NCI-H2171 (cell line): ENCODE data around the gene ATL1.
"Not testable (repeated sequence)": the region's sequence is repeated elsewhere in the genome, so short reads cannot be mapped to it uniquely, and the experiment has no call there.

ENCODE experiments used
- DNase-seq: peaks from one replicate; lab custom pipeline; 2025; lab: John Stamatoyannopoulos, UW

ATL1 gene

GRCh38 chr14:50602035-50602434, 42.1 kb downstream of the ATL1 start:
- DNase-seq = no peak

GRCh38 chr14:50603565-50603964, 43.6 kb downstream of the ATL1 start:
- no peak for DNase-seq

GRCh38 chr14:50605766-50606165, 45.8 kb downstream of the ATL1 start:
- DNase-seq = no peak

GRCh38 chr14:50606468-50606867, 46.5 kb downstream of the ATL1 start:
- DNase-seq = no peak

DNA sequence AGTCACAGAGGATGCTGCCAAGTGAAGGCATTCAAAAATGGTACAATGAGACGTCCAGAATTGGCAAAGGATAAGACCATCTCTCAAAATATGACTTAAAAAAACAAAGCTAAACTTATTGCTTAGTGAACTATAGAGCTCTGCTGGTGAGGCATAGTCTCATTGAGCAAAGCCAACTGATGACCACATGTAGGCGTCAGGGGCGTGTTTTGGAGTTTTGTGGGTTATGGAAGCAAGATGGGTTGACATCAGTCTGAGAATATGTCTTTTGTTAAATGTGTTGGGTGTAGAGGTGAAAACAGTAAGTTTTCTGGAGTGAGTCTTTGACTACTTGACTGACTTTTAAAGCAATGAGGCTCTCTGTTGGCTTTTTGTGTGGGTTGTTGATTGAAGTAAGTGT, 47.2 kb downstream of the ATL1 start:
- no peak for DNase-seq

DNA sequence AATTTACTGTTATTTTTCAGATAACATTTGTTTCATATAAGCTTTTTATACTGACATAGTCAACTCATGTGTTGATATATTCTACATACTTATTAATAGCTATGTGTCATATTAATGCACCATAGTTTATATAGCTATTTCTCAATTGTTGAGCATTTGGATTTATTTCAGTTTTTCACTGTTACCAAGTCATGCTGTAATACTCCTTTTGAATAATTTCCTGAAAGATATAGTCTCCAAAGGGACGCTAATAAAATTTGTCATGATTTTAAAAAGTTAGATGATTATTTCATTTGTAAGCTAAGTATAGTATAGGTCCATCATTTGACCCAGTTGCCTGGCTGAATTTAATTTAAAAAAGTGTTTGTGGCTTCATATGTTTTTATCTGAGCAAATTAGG, 47.8 kb downstream of the ATL1 start:
- DNase-seq = no peak

DNA sequence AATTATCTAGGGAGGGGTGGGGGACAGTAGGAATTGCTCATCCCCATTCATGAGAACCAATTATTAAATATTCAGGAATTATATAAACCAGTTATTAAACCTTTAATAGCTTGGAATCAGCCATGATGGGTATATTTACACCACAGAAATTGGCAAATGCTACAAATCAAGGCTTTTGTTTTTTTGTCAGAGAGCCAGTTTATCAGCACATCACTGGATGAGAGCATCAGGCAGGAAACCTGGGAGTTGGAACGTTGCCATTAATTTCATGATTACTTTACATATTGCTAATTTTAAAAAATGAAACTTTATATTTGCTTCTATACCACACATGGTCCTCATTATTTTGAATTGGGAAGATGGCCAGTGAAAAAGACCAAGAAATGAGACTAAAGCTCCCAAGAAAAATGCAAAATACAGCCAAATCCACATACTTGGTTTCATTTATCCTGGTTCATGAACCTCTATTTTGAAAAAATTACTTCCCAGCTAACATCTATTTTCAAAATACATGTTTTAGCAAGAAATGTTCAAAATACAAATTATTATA, 48.4 kb downstream of the ATL1 start:
- DNase-seq = no peak

GRCh38 chr14:50610465-50610864, 50.5 kb downstream of the ATL1 start:
- DNase-seq = no peak

DNA sequence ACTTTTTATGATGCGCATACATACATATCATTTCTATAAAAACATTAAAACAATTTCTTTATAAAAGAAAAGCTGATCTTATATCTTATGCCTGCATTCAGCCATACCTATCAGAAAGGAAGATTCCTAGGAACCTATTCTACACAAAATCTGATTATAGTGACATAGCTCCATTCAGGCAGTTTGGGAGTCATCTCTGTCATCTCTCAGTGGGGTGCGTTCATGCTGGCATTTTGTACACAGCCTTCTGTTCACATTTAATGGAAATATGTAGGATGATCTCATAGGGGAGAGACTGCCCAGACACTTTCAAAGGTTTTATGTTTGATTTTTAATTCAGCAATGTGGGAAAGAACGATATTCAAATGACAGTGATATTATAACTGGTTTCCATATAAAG, 52.9 kb downstream of the ATL1 start:
- DNase-seq = no peak

DNA sequence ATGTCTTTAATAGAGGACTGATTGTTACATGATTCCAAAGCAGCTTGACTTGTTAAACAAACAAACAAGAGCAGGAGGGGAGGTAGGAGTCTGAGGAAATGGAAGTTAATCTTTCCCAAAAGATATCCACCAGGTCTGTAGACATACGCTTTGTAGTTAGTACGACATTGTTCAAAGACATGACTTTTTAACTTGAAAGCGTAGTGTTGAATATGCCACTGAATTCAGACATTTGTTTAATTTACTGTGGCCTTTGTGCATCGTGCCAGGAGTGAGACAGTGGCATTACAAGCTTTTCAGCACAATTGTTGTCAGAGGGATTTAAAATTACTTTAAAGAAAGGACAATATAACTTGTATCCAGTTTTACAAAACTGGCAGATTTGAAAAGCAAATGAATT, 55.1 kb downstream of the ATL1 start:
- DNase-seq = no peak

- DNase-seq = no peak
These were observed 55.6 kb downstream of the ATL1 start for GRCh38 chr14:50615552-50615951.

DNA sequence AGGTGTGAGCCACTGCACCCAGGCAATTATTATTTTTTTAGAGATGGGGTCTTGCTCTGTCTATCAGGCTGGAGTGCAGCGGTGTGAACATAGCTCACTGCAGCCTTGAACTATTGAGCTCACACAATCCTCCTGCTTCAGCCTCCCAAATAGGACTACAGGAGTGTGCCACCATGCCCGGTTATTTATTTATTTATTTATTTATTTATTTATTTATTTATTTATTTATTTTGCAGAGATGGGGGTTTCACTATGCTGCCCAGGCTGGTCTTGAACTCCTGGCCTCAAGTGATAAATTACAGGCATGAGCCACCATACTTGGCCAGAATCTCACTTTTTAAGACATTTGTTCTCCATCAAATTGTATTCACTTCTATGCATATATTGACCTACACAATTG, 56.3 kb downstream of the ATL1 start:
- no peak for DNase-seq

- no peak for DNase-seq
These were observed 59.7 kb downstream of the ATL1 start for GRCh38 chr14:50619569-50620141.

- DNase-seq = no peak
These were observed 60.4 kb downstream of the ATL1 start for GRCh38 chr14:50620341-50620740.

DNA sequence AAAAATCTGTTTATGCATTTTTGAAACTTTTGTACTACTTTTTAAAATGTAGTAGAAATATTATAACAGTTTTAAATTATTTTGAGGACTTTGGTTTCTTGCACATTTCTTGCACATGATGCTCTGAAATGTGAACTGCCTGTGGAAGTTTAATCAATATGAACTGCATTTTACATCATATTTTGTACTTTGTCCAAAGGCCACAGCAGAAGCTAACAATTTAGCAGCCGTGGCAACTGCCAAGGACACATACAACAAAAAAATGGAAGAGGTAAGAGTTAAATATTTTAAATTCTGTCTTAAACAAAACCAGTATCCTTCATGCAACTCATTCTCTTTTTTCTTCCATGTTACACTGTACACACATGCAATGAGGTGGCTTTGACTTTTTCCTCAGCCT, 63.0 kb downstream of the ATL1 start:
- DNase-seq = no peak

DNA sequence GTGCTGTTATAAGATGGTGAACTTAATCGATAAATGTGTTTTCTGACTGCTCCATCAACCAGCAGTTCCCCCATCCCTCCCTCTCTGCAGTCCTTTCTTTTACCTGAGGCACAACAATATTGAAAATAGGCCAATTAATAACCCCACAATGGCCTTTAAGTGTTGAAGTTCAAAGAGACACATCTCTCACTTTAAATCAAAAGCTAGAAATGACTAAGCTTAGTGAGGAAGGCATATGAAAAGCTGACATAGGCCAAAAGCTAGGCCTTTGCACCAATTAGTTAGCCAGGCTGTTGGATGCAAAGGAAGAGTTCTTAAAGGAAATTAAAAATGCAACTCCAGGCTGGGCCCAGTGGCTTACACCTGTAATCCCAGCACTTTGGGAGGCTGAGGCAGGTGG, 64.5 kb downstream of the ATL1 start:
- no peak for DNase-seq

GRCh38 chr14:50624947-50625346, 65.0 kb downstream of the ATL1 start:
- DNase-seq = not testable (repeated sequence)

DNA sequence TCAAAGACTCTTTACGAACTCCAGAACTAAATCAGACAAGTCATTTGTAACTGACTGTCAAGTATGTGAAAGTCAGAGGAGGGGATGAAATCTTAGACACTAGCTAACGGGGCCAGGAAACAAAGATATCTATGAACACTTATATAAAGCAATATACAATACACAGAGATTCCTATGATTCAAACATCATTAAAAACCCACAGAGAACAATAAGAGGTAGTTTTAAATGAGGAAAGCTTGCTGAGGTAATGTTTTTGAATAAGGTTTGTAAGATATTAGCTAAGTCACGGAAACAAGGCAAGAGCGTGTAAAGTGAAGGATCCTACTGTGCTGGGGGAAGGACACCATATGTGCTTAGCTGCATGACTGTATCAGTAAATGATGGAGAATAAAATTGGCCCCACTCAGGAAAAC, 71.5 kb downstream of the ATL1 start:
- no peak for DNase-seq

DNA sequence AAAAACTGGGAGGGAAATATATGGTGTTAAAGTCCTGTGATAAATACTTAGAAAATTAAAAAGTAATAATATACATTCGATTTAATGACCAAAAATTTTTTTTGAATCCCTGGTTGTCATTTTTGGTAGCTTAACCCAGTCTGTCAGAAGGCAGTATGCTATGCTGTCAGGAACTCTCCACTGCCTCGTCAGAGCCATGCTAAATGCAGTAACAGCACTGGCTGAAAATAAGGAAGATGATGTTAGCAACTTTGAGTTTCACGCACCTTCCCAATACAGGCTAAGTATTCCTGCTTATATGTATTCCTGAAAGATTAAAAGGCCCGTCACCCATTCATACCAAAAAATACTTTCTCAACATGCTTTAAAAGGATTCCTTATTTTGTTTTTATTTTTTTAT, 74.0 kb downstream of the ATL1 start:
- no peak for DNase-seq

- no peak for DNase-seq
These were observed 75.2 kb downstream of the ATL1 start for GRCh38 chr14:50635141-50635540.

DNA sequence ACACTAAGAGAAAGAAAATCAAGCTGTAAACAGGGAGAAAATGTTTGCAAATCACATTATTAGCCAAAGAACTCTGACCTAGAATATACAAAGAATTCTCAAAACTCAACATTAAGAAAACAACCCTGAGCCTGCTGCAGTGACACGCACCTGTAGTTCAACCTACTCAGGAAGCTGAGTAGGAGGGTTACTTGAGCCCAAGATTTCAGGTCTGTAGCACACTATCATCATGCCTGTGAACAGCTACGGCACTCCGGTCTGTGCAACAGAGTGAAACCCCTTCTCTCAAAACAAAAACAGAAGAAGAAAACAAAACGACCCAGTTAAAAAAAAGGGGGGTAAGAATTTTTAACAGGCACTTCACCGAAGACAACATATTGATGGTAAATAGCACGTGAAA, 87.3 kb downstream of the ATL1 start:
- no peak for DNase-seq

GRCh38 chr14:50647753-50648152, 87.8 kb downstream of the ATL1 start:
- DNase-seq = no peak

- no peak for DNase-seq
These were observed 89.7 kb downstream of the ATL1 start for GRCh38 chr14:50649691-50650090.

GRCh38 chr14:50656776-50657175, 96.8 kb downstream of the ATL1 start:
- no peak for DNase-seq

GRCh38 chr14:50657753-50658152, 97.8 kb downstream of the ATL1 start:
- DNase-seq = no peak
